Activated gamma-delta T cell treated with Interleukin-2 at 50 U/mL for 16 hours (primary cell): ENCODE measurements around the gene ABR.
"Not testable (repeated sequence)": the region's sequence is repeated elsewhere in the genome, so short reads cannot be mapped to it uniquely, and the experiment has no call there.

Experiments
- DNase-seq: peaks from one replicate; pipeline ENCODE4 v3.0.0-alpha.2; 2020

The ABR gene

GRCh38 chr17:1146561-1147265 lies 33.1 kb downstream of the ABR start:
- no peak for DNase-seq

- DNase-seq: no peak
Observed at GRCh38 chr17:1145311-1145986, 34.3 kb downstream of the ABR start.

- DNase-seq: no peak
Observed at GRCh38 chr17:1144162-1144561, 35.6 kb downstream of the ABR start.

GRCh38 chr17:1143573-1143972 lies 36.2 kb downstream of the ABR start:
- DNase-seq: no peak

GRCh38 chr17:1142561-1142971 lies 37.2 kb downstream of the ABR start:
- no peak for DNase-seq

- no peak for DNase-seq
Observed at GRCh38 chr17:1137465-1137894, 42.3 kb downstream of the ABR start.

GRCh38 chr17:1136748-1137147 lies 43.0 kb downstream of the ABR start:
- no peak for DNase-seq

GRCh38 chr17:1134634-1135324 lies 45.0 kb downstream of the ABR start:
- no peak for DNase-seq

- no peak for DNase-seq
Observed at GRCh38 chr17:1130191-1130590, 49.6 kb downstream of the ABR start.

- not testable (repeated sequence) for DNase-seq
Observed at GRCh38 chr17:1128463-1128862, 51.3 kb downstream of the ABR start.

- no peak for DNase-seq
Observed at GRCh38 chr17:1126801-1127550, 52.8 kb downstream of the ABR start.

- no peak for DNase-seq
Observed at GRCh38 chr17:1126250-1126797, 53.5 kb downstream of the ABR start.

- no peak for DNase-seq
Observed at GRCh38 chr17:1125788-1126145, 54.0 kb downstream of the ABR start.

GRCh38 chr17:1124896-1125787 lies 54.6 kb downstream of the ABR start:
- DNase-seq: no peak

- no peak for DNase-seq
Observed at GRCh38 chr17:1123921-1124715, 55.7 kb downstream of the ABR start.

- DNase-seq: no peak
Observed at GRCh38 chr17:1123393-1123831, 56.4 kb downstream of the ABR start.

- peak; percentile 84 for DNase-seq
Observed at GRCh38 chr17:1122533-1123392, 57.0 kb downstream of the ABR start.

GRCh38 chr17:1121442-1121817 lies 58.4 kb downstream of the ABR start:
- DNase-seq: not testable (repeated sequence)

- DNase-seq: no peak
Observed at GRCh38 chr17:1120596-1121441, 59.0 kb downstream of the ABR start.
